Endometrium (tissue), 2 donors: Measurements from ENCODE around the gene RNU6-7.

Source experiments
- FAIRE-seq: peaks from 2 replicates; lab custom pipeline; 2012; peaks lifted over from hg19 to GRCh38; lab: Jason Lieb, UNC
- donor health status: control.
- donor health status: control.

The RNU6-7 gene

GRCh38 chr14:32201816-32202490, at the start of gene RNU6-7:
Gene RNU6-7, plus strand, starts transcription at chr14:32202045.
- no peak for FAIRE-seq

- no peak for FAIRE-seq
Observed at GRCh38 chr14:32166029-32166428, 35.8 kb upstream of the RNU6-7 start.

GRCh38 chr14:32166924-32167323, 34.9 kb upstream of the RNU6-7 start:
- FAIRE-seq, result no peak

- FAIRE-seq, result no peak
Observed at GRCh38 chr14:32167907-32168306, 33.9 kb upstream of the RNU6-7 start.

- FAIRE-seq, result no peak
Observed at GRCh38 chr14:32169191-32169590, 32.7 kb upstream of the RNU6-7 start.

- FAIRE-seq, result no peak
Observed at GRCh38 chr14:32171469-32171868, 30.4 kb upstream of the RNU6-7 start.

GRCh38 chr14:32183151-32184058, 18.4 kb upstream of the RNU6-7 start:
- FAIRE-seq, result no peak

- no peak for FAIRE-seq
Observed at GRCh38 chr14:32185097-32185496, 16.7 kb upstream of the RNU6-7 start.

- FAIRE-seq, result no peak
Observed at GRCh38 chr14:32186248-32186647, 15.6 kb upstream of the RNU6-7 start.

- FAIRE-seq, result no peak
Observed at GRCh38 chr14:32189811-32190210, 12.0 kb upstream of the RNU6-7 start.

GRCh38 chr14:32190673-32191072, 11.2 kb upstream of the RNU6-7 start:
- FAIRE-seq, result no peak

GRCh38 chr14:32192712-32193373, 9.0 kb upstream of the RNU6-7 start:
- no peak for FAIRE-seq

GRCh38 chr14:32193532-32193931, 8.3 kb upstream of the RNU6-7 start:
- no peak for FAIRE-seq

- no peak for FAIRE-seq
Observed at GRCh38 chr14:32195636-32196035, 6.2 kb upstream of the RNU6-7 start.

GRCh38 chr14:32197919-32198318, 3.9 kb upstream of the RNU6-7 start:
- FAIRE-seq, result no peak

- no peak for FAIRE-seq
Observed at GRCh38 chr14:32200368-32201192, 1.3 kb upstream of the RNU6-7 start.

GRCh38 chr14:32201193-32201815, 541 bp upstream of the RNU6-7 start:
- no peak for FAIRE-seq

GRCh38 chr14:32202491-32202997, 699 bp downstream of the RNU6-7 start:
- FAIRE-seq, result no peak

- no peak for FAIRE-seq
Observed at GRCh38 chr14:32202998-32203882, 1.4 kb downstream of the RNU6-7 start, which contains the start of gene RNU6-8. Gene RNU6-8, minus strand, starts transcription at chr14:32203269.

- no peak for FAIRE-seq
Observed at GRCh38 chr14:32203928-32204357, 2.1 kb downstream of the RNU6-7 start.
